HL-60/S4 treated with phorbol 12-myristate 13-acetate at 8.2 ng/mL for 4 days and 3 days (cell line): ENCODE data around the gene FAM124B.

Source experiments
- in situ Hi-C: fragments of 300-500 bp; cut with MboI; formaldehyde crosslinking; loops from 2 replicates; pipeline ENCODE4 v1.15.0; 2022; ENCODE audit warnings: low sequenced_read_pairs

Gene FAM124B, protein sequence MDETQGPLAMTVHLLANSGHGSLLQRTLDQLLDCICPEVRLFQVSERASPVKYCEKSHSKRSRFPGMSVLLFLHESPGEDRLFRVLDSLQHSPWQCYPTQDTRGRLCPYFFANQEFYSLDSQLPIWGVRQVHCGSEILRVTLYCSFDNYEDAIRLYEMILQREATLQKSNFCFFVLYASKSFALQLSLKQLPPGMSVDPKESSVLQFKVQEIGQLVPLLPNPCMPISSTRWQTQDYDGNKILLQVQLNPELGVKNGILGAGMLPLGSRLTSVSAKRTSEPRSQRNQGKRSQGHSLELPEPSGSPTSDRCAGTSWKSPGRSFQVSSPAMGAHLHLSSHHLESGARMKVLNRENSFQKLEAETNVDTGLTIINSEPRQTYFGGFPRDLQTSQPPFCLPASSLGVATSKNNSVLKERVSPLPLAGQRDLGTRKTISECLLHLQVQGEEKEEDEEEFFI

DNA sequence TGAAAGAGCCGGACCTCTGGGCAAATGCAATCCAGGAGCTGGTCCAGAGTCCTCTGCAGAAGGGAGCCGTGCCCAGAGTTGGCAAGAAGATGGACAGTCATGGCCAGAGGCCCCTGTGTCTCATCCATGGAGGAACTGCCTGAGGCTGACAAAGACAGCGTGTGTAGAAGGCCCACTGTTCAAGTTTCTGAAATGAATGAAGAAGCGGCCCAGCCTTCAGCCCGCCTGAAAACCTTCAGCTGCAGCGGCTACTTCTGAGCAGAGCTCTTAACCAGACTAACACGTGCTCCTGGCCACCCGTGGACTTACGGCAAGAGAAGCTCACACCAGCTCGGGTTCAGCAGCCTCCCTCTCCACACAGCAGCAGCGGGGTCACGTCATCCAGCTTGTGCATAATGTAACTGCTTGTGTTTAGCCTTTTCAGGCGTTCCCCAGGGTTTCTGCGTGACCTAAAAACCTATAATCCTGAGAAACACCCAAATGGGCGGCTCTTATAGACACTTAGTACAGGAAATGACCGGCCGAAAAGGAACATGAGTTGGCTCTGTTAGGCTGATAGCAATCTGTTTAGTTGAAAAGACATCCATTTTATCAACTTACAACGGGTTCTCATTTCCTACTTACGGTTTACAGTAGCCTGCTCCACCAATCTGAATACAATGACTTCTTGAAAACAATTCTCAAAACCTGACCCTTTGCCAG lies at the start of gene FAM124B:
Gene FAM124B, minus strand, starts transcription at position 467 of the 702 bp plus-strand sequence. Its CDS starts 339 bp downstream, at position 128.
- in situ Hi-C loops: no loop called here

DNA sequence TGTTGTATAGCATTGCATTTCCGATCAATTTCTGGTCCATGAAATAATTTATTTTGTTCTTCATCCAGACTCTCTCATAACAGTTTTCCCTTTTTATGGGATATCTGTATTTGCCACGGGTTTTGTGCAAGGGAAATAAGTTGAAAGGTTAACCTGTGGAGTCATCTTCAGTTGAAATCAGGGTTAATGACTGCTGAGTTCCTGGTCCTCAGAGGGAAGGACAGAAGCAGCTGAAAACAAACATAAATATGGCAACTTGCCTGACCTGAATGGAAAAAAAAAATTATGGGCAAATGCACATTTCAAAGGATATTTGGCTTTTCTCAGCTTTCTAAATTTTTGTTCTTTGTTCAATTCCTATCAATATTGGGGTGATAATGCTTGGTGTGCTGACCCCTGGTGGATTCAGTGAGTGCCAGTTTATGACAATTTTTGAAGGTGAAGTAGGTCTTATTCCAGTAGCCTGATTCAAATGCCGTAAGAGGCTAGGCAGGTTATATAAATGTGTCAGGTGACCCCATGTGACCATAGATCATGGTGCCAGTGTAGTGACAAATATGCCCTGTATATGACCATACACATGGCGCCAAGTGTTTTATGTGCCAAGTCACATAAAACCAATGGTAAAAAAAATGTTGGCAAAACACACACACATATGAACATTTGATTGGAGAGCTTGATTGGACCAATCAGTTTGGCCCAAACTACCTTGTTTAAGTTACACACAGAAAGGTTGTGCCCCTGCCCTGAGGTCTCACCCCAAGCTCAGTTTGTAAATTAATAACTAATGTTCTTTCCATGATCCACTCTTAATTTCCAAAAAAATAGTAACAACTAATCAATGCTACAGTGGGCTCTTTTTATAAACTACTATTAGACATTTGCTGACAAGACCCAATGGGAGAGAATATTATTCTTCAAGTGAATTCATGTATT lies 47.6 kb upstream of the FAM124B start:
- in situ Hi-C loops: no loop called here

DNA sequence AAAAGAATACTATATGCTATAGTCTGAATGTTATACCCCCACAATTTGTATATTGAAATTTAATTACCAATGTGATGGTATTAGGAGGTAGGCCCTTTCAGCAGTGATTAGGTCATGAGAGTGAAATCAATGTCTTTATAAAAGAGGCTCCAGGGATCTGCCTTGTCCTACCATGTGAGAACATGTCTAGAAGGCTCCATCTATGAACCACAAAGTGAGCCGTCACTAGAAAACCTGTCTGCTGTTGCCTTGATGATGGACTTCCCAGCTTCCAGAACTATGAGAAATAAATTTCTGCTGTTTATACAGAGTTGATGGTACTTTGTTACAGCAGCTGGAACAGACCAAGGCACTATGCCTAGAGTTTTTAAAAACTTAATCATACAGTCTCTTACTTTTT lies 46.3 kb upstream of the FAM124B start:
- in situ Hi-C loops: no loop called here

DNA sequence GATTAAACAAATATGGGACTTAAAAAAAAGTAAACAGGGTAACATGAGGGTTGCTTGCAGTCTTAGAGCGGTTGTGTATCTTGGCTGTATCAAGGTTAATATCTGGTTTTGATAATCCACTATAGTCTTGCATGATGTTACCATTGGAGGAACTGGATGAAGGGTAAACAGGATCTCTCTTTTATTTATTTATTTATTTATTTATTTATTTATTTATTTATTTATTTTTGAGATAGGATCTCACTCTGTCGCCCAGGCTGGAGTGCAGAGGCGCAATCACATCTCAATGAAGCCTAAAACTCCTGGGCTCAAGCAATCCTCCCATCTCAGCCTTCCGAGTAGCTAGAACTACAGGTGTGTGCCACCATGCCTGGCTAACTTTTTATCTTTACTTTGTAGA lies 42.9 kb upstream of the FAM124B start:
- in situ Hi-C loops: no loop called here

DNA sequence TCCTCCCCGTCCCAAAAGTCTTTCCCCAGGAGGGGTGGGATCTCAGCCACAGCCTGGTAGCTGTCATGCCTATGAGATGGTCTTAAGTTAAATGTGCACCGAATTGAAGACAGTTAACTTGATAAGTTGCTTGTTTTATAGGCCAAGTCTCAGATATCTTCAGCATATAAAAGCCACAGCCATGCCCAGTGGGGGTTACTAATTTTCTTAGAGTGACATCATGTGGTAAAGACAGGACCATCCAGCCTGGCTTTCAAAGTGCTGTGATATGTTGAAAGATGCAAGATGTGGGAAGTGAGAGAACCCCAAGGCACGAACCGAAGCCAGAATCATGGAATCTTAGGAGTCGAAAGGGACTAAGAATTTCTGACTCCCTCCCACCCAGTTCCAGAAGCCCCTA lies 42.1 kb upstream of the FAM124B start:
- in situ Hi-C loops: no loop called here

DNA sequence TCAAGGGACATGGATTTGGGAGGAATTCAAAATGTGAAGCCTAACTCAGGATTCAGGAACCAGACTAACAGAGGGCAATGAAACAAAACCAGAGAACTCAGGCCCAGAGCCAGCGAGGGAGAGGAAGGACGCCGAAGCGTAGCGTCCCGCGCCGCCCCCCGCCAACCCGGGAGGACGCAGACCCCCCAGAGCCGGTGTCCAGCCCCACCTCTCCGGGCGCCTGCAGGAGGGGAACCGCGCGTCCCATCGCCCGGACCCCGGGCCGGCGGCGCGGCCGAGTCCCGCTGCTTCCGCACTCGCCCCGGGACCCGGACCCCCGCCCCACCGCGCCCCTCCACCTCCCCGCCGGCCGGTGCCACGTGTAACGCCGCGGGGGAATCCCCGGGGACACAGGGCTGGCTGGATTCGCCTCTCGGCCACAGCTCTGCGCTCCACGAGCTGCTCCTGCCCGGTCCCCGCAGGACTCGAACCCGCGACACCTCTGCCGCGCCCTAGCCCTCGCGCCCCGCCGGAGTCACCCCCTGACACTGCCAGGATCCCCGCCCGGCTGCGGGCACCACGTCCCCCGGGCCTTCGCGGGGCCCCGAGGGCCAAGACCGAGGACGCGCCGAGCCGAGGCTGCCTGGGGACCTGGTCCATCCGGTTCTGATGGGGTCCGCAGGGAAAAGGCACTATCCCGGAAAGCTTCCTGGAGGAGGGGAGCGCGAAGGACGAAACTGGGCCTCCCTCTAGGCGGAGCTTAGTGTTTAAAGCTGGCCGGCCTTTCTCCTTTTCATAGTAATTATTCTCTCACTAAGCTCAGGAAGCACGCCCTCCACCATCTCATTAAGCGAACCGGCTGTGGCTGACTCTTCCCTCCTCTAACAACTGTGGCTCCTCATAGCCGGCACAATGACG lies 40.4 kb upstream of the FAM124B start:
- in situ Hi-C loops: no loop called here

DNA sequence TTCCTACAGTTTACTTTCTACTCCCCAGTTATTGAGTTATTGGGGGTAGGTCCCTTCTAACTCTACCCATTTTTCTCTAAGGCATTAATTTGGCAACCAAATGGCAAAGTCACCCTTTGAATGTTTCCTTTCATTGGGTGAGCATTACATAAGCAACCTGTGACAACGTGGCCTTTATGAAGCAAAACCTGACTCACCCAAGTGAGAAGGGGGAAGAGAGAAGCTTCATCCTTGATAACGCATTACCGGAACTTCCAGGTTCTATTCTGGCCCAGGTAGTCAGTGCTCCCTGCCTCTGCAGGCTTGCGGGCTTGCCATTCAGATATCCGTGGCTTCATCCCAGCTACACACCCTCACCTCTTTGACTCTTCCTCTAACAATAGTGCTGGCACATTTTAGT lies 39.1 kb upstream of the FAM124B start:
- in situ Hi-C loops: no loop called here

DNA sequence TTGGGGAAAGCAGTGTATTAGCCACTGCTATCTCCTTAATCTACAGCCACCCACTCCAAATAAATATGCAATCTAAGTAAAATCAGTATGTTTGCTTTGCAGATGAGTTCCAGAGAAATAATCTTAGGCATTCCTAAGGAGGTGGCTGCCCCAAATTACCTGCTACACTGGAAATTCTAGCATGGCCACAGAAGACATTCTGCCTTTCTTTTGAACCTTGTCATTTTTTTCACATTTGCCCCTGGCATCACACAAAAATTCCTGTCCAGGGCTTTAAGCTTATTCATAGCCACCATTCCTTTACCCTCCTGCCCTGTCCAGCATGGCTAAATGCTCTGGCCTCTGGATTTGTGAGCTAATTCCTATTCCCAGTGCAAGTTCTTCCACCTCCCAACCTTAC lies 36.8 kb upstream of the FAM124B start:
- in situ Hi-C loops: no loop called here

DNA sequence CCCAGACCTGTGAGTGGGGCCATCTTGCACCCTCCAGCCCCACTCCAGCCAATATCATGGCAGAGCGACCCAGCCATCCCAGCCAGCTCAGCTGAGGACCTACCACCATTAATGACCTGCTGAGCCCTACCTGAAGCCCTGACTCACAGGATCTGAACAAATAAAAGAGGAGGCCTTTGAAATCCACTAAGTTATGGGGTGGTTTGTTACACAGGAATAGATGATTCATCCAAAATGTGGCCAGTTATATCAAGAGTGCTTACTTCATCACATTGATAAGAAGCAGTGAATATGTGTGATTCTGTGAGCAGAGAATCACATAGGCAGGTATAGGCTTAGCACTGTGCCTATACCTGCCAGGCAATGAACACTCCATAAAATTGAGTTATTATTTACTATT lies 34.7 kb upstream of the FAM124B start:
- in situ Hi-C loops: no loop called here

DNA sequence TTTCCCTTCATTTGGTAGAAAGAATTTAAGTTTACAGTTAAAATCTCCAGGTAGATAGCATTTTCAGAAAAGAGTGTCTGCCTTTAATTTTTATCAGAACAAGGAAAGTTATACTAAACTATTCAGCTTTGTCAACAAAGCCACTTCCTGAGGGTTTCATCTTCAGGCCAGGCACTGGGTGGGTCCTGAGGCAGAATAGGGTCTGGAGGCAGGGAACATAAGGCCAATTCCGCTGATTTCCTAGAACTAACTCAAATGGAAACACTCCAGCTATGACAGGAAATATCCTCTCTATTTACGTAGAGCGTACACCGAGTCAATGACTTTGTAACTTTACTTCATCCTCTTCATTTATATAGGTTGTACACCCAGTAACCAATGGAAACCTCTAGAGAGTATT lies 32.7 kb upstream of the FAM124B start:
- in situ Hi-C loops: no loop called here

DNA sequence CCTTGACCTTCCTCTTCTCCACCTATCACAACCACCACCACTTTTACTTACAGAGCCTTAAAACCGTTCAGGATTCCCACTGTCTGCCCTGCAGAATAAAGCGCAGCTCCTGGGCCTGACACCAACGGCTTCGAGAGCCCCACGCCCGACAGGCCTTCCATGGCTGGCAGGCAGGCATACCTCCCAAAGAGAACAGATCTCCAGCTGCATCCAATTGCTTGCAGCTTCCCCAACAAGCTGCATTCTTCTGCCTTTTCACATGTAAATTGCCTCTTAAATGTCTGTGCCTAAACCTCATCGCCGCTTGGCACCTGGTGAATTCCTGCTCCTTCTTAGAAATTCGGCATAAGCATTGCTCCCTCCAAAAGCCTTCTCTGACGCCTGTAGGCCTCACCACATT lies 31.5 kb upstream of the FAM124B start:
- in situ Hi-C loops: no loop called here

DNA sequence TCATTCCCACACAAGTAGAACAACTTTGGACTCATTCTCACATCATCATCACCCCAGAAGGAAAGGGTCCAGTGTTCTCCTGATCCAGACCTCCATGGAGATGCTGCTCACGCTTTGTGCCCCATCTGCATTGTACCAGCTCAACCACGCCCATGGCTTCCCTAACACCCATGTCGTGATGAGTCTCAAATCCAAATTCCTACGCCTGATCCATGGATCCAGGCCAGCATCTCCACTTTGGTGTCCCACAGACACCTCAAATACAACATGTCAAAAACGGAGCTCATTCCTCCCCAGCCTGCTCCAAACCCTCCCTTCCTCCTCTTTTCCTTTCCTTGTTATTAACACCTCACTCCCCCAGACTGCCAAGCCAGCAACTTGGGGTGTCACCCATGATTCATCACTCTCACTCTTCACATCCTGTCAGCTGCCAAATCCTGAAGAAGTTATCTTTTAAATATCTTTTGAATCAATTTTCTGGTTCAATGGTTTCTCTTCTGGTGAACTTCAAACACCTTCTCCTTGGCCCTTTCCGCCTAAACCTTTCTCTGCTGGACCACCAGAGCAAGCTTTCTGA lies 30.2 kb upstream of the FAM124B start:
- in situ Hi-C loops: no loop called here

DNA sequence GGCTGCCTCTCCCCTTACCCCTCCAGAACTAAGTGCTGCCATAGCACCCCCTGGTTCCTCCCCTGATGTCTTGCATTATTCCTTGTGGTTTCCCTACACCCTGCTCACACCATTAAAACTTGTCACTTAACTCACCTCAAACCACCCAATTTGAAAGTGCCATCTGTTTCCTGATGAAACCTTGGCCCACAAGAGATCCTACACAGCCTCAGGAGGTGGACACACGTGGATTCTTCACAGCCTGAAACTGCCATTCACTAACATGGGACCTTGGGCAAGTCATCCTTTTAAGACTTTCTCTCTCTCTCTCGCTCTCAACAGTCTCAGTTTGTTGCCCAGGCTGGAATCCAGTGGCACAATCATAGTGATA lies 27.5 kb upstream of the FAM124B start:
- in situ Hi-C loops: no loop called here

DNA sequence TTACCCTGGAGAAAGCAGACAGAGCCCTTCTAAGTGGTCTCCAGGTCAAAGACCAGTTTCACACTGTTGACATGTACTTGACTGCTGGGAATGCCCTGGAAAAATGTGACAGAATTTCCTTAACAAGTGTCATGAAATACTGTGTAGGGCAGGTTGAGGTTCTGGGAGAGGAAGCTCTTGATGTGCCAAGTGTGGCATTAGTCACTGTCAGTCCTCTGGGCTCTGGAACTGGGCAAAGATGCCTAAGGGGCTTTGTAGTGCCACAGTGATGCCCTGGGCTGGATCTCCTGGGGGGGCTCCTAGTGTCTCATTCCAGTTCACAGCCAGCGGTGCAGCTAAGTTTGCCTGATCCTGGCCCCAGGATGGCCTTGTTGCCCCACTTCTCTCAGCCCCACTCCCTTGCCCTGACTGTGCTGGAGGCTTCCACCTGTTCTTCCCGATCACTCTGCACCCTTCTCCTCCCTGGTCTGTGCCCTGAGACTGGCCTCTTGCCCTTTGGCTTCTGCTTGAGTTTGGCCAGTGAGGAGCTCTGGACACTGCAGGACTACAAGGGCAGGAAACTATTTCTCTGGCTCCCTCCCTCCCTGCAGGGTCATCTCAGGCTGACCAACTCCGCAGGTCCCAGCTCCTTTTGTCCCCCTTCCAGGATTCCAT lies 27.0 kb upstream of the FAM124B start:
- in situ Hi-C loops: no loop called here

DNA sequence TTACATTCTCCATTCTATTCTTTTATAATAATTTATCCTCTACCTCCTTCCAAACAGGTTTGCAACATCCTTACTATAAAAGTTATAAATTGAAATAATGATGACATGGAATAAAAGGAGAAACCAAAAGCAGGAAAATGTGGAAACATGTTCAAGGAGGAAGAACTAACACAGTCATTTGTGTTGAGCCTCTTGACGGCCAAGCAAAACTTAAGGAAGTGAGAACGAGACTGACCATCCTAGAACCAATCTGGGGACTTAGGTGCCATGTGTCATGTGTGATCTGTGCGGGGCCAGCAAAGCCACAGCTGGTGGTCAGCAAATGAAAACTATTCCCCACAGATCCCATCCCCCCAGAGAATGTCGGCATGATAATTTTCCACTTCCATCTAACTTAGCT lies 25.6 kb upstream of the FAM124B start:
- in situ Hi-C loops: no loop called here

DNA sequence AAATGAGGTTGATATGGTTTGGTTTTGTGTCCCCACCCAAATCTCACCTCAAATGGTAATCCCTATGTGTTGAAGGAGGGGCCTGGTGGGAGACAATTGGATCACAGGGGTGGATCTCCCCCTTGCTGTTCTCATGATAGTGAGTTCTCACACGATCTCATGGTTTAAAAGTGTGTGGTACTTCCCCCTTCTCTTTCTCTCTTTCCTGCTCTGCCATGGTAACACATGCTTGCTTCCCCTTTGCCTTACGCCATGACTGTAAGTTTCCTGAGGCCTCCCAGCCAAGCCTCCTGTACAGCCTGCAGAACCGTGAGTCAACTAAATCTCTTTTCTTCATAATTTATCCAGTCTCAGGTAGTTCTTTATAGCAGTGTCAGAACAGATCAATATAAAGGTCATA lies 24.7 kb upstream of the FAM124B start:
- in situ Hi-C loops: no loop called here

DNA sequence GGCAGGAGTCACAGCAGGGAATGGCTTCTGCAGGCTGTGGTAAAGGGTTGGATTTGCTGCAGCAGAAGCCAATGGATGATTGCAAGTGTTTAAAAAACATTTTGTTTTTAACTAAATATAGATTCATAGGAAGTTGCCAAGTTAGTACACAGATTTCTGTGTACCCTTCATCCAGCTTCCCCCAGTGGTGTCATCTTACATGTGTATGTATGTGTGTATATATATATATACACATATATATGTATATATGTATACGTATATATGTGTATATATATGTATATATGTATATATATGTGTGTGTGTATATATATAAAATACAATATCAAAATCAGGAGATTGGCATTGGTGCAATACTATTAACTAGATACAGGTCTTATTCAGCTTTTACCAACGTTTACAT lies 19.2 kb upstream of the FAM124B start:
- in situ Hi-C loops: no loop called here

DNA sequence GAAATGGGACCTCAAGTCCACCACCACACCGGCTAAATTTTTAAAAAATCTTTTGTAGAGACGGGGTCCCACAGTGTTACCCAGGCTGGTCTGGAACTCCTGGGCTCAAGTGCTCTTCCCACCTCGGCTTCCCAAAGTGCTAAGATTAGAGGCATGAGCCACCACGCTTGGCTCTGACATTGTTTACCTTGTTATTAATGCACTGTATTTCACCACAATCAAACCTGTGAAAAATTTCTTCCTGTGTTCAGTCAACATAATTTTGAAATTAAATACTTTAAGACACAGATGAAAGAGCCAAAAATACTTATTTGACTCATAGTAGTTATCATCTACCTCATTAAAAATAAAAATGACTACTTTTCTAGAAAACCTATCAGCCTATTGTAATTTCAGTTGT lies 16.0 kb upstream of the FAM124B start:
- in situ Hi-C loops: no loop called here

DNA sequence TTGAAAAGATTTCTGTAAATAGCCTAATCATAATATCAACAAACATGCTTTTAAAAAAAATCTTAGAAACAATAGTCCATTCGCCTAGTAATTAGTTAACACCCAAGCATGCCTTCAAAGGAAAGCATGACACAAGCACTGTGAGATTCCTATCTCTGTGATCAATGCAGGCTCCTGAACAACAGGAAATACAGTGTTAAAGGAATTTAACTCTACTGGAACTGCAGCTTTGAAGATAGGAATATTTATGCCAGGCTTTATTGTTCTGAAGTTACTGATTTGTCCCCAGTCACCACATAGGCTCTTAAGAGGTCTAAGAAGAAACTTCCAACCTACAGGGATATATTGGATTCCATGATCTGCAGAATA lies 15.4 kb upstream of the FAM124B start:
- in situ Hi-C loops: no loop called here
